Measurements from ENCODE around the gene AP2A2.

Gene AP2A2

DNA sequence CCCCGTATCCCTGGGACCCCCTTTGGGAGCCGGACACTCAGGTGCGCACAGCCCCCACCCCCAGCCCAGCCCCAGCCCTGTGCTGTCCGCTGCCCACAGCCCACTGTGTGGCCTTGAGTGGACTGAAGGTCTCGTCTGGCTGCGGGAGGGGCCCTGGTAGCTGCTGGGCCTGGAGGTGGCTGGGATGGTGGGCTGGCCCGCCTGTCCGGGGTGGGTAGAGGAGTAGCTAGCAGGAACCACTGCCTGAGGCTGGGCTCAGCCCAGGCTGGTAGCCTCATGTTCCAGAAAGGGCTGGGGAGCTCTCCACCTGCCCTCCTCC is 115.4 kb downstream of the AP2A2 start:
- H3K27ac ChIP-seq = no peak overlapping the region
- DNase-seq (ENCODE audit: low spot score) = no peak
- TF ChIP-seq, protein P1, sequence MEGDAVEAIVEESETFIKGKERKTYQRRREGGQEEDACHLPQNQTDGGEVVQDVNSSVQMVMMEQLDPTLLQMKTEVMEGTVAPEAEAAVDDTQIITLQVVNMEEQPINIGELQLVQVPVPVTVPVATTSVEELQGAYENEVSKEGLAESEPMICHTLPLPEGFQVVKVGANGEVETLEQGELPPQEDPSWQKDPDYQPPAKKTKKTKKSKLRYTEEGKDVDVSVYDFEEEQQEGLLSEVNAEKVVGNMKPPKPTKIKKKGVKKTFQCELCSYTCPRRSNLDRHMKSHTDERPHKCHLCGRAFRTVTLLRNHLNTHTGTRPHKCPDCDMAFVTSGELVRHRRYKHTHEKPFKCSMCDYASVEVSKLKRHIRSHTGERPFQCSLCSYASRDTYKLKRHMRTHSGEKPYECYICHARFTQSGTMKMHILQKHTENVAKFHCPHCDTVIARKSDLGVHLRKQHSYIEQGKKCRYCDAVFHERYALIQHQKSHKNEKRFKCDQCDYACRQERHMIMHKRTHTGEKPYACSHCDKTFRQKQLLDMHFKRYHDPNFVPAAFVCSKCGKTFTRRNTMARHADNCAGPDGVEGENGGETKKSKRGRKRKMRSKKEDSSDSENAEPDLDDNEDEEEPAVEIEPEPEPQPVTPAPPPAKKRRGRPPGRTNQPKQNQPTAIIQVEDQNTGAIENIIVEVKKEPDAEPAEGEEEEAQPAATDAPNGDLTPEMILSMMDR (conservative IDR thresholded peaks at IDR 0.05; ENCODE audit: low read depth) = no peak
- ChIA-PET POLR2A (ENCODE audit: low non-redundant PET) (no interaction called here), CTCF (interaction anchor here (1.3 to 1.9 kb wide), 2 partner anchors 10 to 143 kb away, joined by 5 to 7 read pairs; no protein-coding TSS in a partner anchor)

DNA sequence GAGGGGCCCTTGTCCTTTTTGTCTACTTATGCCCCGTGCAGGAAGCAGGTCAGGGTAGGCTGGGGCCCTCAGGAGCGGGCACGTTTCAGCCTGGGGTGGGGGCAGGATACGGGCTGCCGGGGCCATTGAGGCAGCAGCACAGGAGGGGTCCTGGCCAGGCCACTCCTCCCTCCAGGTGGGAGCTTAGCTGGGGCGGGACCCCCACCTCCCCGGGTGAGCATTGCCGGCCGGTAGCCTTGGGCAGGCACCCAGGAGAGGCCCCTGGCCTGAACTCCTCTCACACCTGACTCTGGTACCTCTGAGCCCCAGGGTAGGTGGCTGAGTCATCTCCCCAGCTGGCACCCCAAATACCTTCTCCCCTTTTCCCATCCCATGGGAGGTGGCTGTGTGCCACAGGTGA is 115.8 kb downstream of the AP2A2 start:
- POLR2A ChIA-PET (ENCODE audit: low non-redundant PET) = no interaction called here
- TF ChIP-seq, protein P1 (conservative IDR thresholded peaks at IDR 0.05; ENCODE audit: low read depth) = no peak
- peak; percentile 50 for DNase-seq (ENCODE audit: low spot score)
- CTCF ChIA-PET = interaction anchor here (1.3 to 1.9 kb wide), 2 partner anchors 10 to 143 kb away, joined by 5 to 7 read pairs; no protein-coding TSS in a partner anchor
- no peak overlapping the region for H3K27ac ChIP-seq

- no peak overlapping the region for H3K27ac ChIP-seq
- no peak for DNase-seq (ENCODE audit: low spot score)
- TF ChIP-seq, protein P1 (conservative IDR thresholded peaks at IDR 0.05; ENCODE audit: low read depth) = no peak
- CTCF ChIA-PET = interaction anchor here (1.3 to 1.9 kb wide), 2 partner anchors 9 to 144 kb away, joined by 5 to 7 read pairs; no protein-coding TSS in a partner anchor
- POLR2A ChIA-PET (ENCODE audit: low non-redundant PET) = no interaction called here
Observed at GRCh38 chr11:1041936-1042608, 116.4 kb downstream of the AP2A2 start.

DNA sequence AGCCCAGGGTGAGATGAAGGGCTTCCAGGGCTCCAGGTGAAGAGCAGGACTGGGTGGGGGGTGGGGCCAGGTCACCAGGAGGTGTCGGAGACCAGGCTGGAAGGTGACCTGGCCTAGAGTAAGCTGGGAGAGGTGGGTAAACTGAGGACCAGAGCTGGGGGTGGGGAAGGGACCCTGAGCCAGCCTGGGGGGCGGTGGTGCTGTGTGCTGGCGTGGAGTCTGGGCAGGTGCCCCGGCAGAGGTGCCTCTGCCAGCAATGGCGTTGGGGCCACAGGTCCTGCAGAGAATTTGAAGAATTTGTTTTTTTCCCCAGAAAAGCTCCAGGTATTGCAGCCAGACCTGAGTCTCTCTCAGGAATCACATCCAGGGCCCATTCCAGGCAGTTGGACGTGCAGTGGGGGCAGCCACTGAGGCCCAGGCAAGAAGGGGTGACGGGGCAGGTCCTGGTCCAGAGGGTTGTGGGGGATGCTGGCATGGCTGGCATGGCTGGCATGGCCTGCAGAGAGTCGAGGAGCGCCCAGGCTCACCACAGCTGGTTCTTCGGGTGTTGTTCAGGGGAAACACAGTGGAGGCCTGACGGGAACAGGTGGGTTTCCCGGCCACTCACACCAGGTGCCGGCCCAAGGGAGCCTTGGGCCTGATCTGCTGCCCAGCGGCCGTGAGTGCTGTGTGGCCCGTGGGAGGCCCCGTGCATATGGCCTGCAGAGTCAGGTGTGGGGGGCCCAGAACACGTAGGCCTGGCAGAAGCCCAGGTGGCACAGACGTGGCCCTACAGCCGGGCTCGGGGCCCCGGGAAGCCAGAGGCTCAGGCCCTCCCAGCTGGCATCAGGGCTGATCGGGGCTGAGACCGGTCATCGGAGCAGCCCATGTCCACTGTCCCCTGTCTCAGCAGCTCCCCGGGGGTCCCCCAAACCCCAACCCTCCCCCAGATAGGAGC is 117.2 kb downstream of the AP2A2 start:
- POLR2A ChIA-PET (ENCODE audit: low non-redundant PET) = no interaction called here
- no peak for DNase-seq (ENCODE audit: low spot score)
- CTCF ChIA-PET = interaction anchor here (0.7 to 1.9 kb wide), 2 partner anchors 8 to 185 kb away, joined by 3 to 7 read pairs; no protein-coding TSS in a partner anchor
- TF ChIP-seq, protein P1 (conservative IDR thresholded peaks at IDR 0.05; ENCODE audit: low read depth) = no peak
- H3K27ac ChIP-seq = no peak overlapping the region

DNA sequence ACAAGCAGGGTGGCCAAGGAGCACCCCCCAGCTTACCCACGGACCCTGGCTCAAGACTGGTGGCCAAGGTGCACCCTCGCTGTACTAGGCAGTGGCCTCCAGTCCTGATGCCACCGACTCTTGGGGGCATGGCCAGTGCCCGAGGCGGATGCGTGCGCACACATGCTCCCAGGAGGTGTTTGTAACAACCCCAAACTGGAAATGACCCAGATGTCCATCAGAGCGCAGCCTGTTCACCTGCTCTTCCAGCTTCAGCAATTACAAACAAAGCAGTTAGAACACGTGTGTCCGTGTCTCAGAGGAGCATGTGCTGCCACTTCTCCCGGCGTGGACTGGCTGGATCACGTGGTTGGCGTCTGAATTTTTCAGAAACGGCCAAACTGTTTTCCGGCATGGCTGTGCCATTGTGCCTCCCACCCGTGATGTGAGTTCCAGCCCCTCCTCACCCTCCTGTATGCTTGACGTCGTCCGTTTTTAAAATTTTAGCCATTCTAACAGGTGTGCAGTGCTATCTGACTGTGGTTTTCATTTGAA is 118.0 kb downstream of the AP2A2 start:
- ChIA-PET POLR2A (ENCODE audit: low non-redundant PET) (no interaction called here), CTCF (no interaction called here)
- TF ChIP-seq, protein P1 (conservative IDR thresholded peaks at IDR 0.05; ENCODE audit: low read depth) = no peak
- H3K27ac ChIP-seq = no peak overlapping the region
- DNase-seq (ENCODE audit: low spot score) = no peak

DNA sequence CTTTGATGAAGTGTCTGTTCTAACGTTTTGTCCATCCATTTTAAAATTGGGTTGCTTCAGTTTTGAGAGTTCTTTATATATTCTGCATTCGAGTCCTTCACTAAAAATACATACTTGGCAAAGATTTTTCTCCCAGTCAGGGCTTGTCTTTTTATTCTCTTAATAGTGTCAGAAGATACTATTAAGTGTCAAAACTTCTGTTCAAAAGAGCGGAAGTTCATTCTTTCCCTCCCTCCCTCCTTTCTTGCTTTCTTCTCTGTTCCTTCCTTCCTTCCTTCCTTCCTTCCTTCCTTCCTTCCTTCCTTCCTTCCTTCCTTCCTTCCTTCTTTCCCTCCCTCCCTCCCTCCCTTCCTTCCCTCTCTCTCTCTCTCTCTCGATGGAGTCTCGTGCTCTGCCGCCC is 118.5 kb downstream of the AP2A2 start:
- H3K27ac ChIP-seq = no peak overlapping the region
- DNase-seq (ENCODE audit: low spot score) = no peak
- POLR2A ChIA-PET (ENCODE audit: low non-redundant PET) = no interaction called here
- CTCF ChIA-PET = no interaction called here
- TF ChIP-seq, protein P1 (conservative IDR thresholded peaks at IDR 0.05; ENCODE audit: low read depth) = no peak

Measured in RWPE1 (cell line).